ENCODE measurements around the gene HSFX1. TPM values are rescaled to one million over a fixed set of nuclear protein-coding genes. Genes with fewer than 3 reads are reported as not detected.

HSFX1 gene
- total RNA-seq, 4 donors from 2014 or later: 1.3 to 7.9 (median 1.8) TPM

- no peak for DNase-seq
- H3K4me3 ChIP-seq: no peak overlapping the region
- WGBS, 2 donors (ENCODE audit: low coverage in 1 of 2): 80% methylated on average over 6 of the region's 6 CpGs; no CpG with 5 or more reads in 1 of the 2 donors
- intact Hi-C loops (cut with DNase I; ENCODE audit: low total_unique reads): no loop called here
- H3K27ac ChIP-seq: no peak overlapping the region
- in situ Hi-C loops (cut with MboI; ENCODE audit: low pct_ligation_motif_present in 1 of 4, low pct_unique_long_range_greater_than_20kb in 1 of 4, low sequenced_read_pairs in 3 of 4): no loop called here
- H3K9me3 ChIP-seq: no peaks in the 10 kb centered on the region
- H3K36me3 ChIP-seq: no peaks in the 10 kb centered on the region
- H3K4me1 ChIP-seq: no peaks in the 10 kb centered on the region
- TF ChIP-seq POLR2A (IDR thresholded peaks at IDR 0.05) (no peak), EP300 (IDR thresholded peaks at IDR 0.05; ENCODE audit: low read depth) (no peak)
- H3K27me3 ChIP-seq: no peaks in the 10 kb centered on the region
Observed at GRCh38 chrX:149804102-149804501, 30.2 kb downstream of the HSFX1 start.

- Histone ChIP-seq H3K27ac (no peak overlapping the region), H3K27me3 (no peaks in the 10 kb centered on the region), H3K36me3 (no peaks in the 10 kb centered on the region), H3K9me3 (no peaks in the 10 kb centered on the region), H3K4me1 (no peaks in the 10 kb centered on the region), H3K4me3 (no peak overlapping the region)
- in situ Hi-C loops (cut with MboI; ENCODE audit: low pct_ligation_motif_present in 1 of 4, low pct_unique_long_range_greater_than_20kb in 1 of 4, low sequenced_read_pairs in 3 of 4) (no loop called here), intact Hi-C loops (cut with DNase I; ENCODE audit: low total_unique reads) (no loop called here)
- no peak for DNase-seq
- TF ChIP-seq EP300 (IDR thresholded peaks at IDR 0.05; ENCODE audit: low read depth) (no peak), POLR2A (IDR thresholded peaks at IDR 0.05) (no peak), CTCF (IDR thresholded peaks at IDR 0.05) (no peak), POLR2AphosphoS5 (IDR thresholded peaks at IDR 0.05) (no peak)
- WGBS, 2 donors (ENCODE audit: low coverage in 1 of 2): 78% methylated on average over 12 of the region's 12 CpGs; no CpG with 5 or more reads in 1 of the 2 donors
Observed at GRCh38 chrX:149807747-149808458, 34.0 kb downstream of the HSFX1 start.

GRCh38 chrX:149818652-149819051 is 44.8 kb downstream of the HSFX1 start:
- in situ Hi-C loops (cut with MboI; ENCODE audit: low pct_ligation_motif_present in 1 of 4, low pct_unique_long_range_greater_than_20kb in 1 of 4, low sequenced_read_pairs in 3 of 4): no loop called here
- TF ChIP-seq CTCF (IDR thresholded peaks at IDR 0.05) (no peak), EP300 (IDR thresholded peaks at IDR 0.05; ENCODE audit: low read depth) (no peak), POLR2AphosphoS5 (IDR thresholded peaks at IDR 0.05) (no peak), POLR2A (IDR thresholded peaks at IDR 0.05) (no peak)
- intact Hi-C loops (cut with DNase I; ENCODE audit: low total_unique reads): no loop called here

GRCh38 chrX:149819371-149819770 is 45.5 kb downstream of the HSFX1 start:
- intact Hi-C loops (cut with DNase I; ENCODE audit: low total_unique reads): no loop called here
- DNase-seq: no peak

More at GRCh38 chrX:149818652-149819051, 44.8 kb downstream of the HSFX1 start:
- Histone ChIP-seq H3K9me3 (no peaks in the 10 kb centered on the region), H3K4me1 (no peaks in the 10 kb centered on the region), H3K4me3 (no peak overlapping the region), H3K27me3 (no peaks in the 10 kb centered on the region), H3K27ac (no peak overlapping the region), H3K36me3 (no peaks in the 10 kb centered on the region)
- 74% methylated on average over 1 of the region's 1 CpG; no CpG with 5 or more reads in 1 of the 2 donors for WGBS, 2 donors (ENCODE audit: low coverage in 1 of 2)
- no peak for DNase-seq

More at GRCh38 chrX:149819371-149819770, 45.5 kb downstream of the HSFX1 start:
- in situ Hi-C loops (cut with MboI; ENCODE audit: low pct_ligation_motif_present in 1 of 4, low pct_unique_long_range_greater_than_20kb in 1 of 4, low sequenced_read_pairs in 3 of 4): no loop called here
- no peaks in the 10 kb centered on the region for H3K27me3 ChIP-seq
- no peak overlapping the region for H3K27ac ChIP-seq
- no peaks in the 10 kb centered on the region for H3K4me1 ChIP-seq
- no peak for TF ChIP-seq EP300 (IDR thresholded peaks at IDR 0.05; ENCODE audit: low read depth)
- TF ChIP-seq POLR2A (IDR thresholded peaks at IDR 0.05): no peak
- no peak for TF ChIP-seq CTCF (IDR thresholded peaks at IDR 0.05)
- no peak for TF ChIP-seq POLR2AphosphoS5 (IDR thresholded peaks at IDR 0.05)
- no peaks in the 10 kb centered on the region for H3K9me3 ChIP-seq
- no peaks in the 10 kb centered on the region for H3K36me3 ChIP-seq
- no peak overlapping the region for H3K4me3 ChIP-seq
- WGBS, 2 donors (ENCODE audit: low coverage in 1 of 2): 60 to 61% methylated on average over 1 to 2 of the region's 2 CpGs
